Astrocyte of the hippocampus (primary cell): ENCODE results near the gene IPO13.

ENCODE experiments used
- DNase-seq: peaks from one replicate; pipeline ENCODE4 v3.0.0; 2011; ENCODE audit warnings: low read depth, low spot score

IPO13 gene, protein sequence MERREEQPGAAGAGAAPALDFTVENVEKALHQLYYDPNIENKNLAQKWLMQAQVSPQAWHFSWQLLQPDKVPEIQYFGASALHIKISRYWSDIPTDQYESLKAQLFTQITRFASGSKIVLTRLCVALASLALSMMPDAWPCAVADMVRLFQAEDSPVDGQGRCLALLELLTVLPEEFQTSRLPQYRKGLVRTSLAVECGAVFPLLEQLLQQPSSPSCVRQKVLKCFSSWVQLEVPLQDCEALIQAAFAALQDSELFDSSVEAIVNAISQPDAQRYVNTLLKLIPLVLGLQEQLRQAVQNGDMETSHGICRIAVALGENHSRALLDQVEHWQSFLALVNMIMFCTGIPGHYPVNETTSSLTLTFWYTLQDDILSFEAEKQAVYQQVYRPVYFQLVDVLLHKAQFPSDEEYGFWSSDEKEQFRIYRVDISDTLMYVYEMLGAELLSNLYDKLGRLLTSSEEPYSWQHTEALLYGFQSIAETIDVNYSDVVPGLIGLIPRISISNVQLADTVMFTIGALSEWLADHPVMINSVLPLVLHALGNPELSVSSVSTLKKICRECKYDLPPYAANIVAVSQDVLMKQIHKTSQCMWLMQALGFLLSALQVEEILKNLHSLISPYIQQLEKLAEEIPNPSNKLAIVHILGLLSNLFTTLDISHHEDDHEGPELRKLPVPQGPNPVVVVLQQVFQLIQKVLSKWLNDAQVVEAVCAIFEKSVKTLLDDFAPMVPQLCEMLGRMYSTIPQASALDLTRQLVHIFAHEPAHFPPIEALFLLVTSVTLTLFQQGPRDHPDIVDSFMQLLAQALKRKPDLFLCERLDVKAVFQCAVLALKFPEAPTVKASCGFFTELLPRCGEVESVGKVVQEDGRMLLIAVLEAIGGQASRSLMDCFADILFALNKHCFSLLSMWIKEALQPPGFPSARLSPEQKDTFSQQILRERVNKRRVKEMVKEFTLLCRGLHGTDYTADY

GRCh38 chr1:43946236-43947060 is at the start of gene IPO13:
Gene IPO13, plus strand, starts transcription at chr1:43946950. Its CDS starts 651 bp downstream, at chr1:43947601.
- DNase-seq = peak; percentile 98

DNA sequence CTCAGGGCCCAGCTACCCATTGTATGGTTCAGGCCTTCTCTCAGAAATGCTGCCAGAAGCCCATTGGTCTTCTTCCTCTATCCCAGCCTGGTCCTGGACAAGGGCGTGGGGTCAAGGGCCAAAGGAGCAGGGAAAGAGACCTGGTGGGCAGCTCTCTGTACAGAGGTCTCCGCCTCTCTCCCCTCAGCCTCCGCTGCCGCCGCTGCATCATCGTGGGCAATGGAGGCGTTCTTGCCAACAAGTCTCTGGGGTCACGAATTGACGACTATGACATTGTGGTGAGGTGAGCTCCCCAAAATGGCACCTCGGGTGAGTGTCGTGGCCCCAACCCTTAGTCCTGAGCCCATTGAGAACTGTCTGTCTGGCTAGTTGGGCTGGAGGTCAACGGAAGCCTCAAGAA is 47.8 kb upstream of the IPO13 start:
- DNase-seq = no peak

DNA sequence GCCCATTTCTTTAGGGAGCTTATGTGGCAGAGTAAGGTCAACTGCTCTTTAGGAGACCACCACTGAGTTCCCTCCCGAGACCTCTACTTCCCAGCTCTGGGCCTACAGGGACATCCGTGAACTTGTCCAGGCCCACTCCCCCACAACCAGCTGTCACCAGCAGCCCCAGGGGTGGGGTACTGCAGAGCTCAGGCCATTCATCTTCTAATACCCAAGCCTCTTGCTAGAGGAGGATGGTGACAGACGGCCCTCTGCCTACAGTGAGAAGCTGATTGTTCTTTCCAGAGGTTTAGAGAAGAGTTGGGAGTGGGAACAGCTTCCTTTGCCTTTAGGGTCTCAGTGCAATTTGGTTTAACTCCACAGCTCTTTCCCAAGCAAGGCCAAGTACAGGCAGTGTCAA is 46.4 kb upstream of the IPO13 start:
- no peak for DNase-seq

DNA sequence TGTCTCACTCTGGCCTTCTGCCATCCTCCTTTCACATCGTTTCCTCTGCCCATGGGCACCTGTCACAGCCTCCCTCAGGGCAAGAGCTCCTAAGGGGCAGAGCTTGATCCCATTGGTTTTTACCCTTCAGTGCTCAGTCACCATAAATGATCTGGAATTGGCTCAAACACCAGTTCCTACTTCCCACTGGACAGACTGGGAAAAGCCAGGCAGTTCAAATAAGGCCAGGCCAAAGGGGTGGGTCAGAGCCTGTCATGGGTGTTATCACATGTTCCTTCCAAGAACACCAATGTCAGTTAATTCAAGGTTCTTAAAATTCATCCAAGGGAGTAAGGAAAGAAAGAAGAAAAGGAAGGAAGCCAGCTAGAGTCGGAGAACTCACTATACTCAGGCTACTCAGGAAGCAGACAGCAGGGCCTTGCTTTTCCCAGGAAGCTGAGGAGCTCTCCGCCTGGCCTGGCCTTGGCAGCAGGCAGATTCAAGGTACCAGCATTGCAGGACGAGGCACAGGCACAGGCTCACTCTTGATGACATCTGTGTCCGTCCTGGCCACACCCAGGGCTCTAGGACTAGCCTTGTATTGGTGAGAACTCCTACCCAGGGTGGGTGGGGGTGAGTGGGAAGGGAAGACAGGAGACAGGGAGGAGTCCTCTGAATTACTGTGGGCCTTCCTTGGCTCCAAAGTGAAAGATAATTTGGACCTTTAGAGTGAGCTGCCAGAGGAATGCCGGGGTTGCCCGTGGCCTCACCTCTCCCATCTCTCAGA is 45.4 kb upstream of the IPO13 start:
- no peak for DNase-seq

GRCh38 chr1:43902058-43902831 is 44.5 kb upstream of the IPO13 start:
- DNase-seq = no peak

GRCh38 chr1:43904660-43905551 is 41.8 kb upstream of the IPO13 start:
- DNase-seq = no peak

DNA sequence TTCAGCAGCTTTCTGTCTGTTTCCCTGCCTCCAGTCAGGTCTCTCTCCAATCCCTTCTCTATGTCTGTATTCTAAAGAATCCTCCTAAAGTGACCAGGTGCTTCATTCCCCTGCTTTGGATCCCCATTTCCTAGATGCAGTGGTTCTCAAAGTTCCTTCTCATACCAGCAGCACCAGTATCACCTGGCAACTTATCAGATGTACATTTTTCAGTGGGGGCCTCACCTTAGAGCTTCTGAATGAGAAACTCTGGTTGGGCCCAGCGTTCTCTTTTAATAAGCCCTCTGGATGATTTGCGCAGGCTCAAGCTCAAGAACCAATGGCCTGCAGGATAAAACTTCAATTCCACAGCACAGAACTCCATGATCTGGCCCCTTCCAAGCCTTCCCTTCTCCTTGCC is 38.5 kb upstream of the IPO13 start:
- no peak for DNase-seq

DNA sequence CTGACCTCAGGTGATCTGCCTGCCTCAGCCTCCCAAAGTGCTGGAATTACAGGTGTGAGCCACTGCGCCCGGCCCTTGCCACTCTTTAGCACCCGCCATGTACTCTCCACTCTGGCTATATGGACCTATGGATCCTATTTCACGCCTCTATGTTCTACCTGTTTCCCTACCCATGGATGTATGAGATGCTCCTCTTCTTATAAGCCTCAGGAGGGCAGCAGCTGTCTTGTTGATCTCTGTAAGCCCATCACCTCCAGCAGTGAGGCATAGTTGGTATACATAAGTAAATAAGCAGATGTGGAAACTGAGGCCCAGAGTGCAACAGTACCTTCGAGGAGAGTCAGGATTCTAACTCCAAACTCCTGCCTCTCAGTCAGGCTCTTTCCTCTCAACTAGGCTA is 37.9 kb upstream of the IPO13 start:
- DNase-seq = no peak

DNA sequence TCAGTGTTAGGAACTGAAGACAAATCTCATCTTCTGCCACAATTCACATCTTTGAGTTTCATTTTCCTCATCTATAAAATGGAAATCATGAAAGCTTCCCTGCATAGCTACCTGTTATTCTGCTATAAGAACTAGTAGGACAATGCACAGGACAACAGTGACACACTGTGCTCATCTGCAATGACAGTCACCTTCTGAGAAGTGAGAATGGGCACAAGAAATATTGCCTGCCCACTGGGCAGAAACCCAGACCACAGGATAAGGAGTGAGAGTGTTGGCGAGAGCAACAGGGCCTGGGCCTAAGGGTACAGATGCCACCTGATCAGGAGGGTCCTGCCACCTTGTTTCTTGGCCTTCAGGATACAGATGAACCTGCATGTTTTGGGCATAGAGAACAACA is 36.4 kb upstream of the IPO13 start:
- DNase-seq = no peak

GRCh38 chr1:43912607-43913006 is 34.1 kb upstream of the IPO13 start:
- DNase-seq = peak; percentile 77

DNA sequence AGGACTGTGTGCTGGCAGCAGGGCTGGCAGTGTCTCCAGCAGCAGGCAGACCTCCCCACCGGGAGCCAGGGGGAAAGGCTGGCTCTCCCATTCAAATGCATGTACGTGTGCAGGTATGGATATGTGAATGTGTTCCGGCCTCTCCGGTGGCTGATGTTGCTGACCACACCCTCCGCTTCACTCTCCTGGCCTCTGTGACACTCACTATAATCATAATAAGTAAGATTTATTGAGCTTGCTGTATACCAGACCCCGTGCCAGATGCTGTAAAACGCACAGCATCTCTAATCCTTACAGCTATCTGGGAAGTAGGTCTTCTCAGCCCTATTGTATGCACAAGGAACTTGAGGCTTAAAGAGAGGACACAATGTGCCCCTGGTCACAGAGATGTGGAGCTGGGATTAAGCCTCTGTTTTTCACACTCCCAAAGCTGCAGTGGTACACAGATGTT is 33.7 kb upstream of the IPO13 start:
- DNase-seq = no peak

DNA sequence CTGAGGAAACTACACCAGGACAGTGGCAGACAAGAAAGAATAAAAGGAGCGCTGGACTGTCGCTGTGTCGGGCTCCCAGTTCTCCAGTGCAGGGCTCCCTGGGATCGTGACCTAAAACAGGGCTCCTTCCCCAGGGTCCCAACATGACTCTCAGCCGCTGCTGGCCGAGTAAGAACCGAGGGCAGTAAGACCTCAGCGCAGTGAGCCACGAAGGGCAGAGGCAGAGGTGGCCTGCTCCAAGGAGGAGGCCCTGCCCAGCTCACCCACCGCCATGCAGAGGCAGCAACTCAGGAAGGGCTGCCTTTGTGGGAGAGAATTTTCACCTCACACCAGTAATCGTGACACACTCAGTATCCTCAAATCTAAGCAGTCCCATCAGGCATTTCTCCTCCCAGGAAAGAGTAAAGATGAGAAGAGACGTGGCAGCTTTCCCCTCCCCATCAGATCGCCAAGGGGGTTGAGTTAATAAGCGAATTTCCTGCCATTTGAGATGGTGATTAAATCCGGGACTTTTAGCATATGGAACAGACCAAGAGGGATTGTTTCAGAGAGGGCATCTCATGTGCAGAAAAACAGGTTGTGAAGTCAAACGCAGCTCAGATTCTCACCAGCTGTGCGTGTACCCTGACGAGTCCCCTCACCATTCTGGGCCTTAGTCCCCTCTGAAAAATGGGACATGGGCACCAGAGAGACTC is 32.9 kb upstream of the IPO13 start:
- no peak for DNase-seq

DNA sequence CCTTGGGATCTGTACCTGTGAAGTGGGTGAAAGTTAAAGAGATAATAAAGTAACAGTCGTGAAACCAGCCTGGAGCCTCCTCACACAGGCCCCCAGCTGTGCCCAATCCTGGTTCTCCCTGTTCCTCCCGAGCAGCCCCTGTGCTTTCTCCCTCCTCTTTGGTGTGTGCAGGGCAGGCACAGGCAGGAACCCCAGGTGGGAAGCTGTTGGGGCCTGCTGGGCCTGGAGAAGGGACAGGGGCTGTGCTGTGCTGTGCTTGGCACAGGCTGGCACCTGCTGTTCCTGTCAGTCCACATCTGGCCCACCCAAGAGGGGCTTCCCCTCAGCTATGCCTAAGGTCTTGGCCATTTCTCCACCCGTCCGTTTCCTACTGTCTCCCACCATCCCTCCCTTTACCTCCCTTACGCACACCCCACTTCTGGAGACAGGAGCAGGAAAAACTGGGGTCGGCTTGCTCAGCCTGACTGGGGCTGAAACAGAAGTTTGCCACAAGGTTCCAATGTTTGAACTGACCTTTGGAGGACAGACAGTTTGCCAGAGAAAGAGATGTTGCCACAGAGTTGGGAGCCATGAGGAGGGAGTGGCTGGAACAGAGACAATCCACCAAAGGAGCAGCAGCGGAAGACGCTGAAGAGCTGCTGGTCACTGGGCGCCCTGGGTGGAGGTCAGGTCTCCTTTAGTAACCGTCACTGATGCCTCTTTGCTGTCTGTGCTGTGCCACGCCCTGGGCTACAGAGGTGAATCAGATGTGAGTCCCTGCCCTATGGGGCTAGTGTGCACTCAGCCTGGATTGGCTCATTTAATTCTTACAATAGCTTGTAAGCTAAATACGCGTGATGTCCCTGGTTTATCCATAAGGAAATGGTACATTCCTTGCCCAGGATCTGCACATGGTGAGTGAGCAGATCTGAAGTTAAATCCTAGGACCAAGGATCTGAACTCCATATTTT is 31.9 kb upstream of the IPO13 start:
- no peak for DNase-seq

DNA sequence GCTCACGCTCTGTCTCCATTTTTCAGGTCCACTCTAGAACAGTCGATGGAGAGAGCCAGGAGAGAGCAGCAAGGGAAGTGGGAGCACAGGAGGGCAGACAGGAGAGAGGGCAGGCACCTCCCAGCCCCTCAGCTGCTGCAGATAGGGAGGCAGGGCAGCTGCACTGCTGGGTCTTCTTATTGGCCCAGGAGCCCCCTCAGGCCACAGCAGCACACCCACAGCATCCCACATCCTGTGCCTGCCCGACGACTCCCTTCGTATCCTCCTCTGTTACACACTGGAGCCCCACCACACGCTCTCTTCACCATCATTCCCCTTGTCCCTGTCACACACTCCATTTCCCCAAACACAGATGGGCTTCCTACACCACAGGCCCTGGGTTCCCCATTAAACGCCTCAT is 26.8 kb upstream of the IPO13 start:
- no peak for DNase-seq

DNA sequence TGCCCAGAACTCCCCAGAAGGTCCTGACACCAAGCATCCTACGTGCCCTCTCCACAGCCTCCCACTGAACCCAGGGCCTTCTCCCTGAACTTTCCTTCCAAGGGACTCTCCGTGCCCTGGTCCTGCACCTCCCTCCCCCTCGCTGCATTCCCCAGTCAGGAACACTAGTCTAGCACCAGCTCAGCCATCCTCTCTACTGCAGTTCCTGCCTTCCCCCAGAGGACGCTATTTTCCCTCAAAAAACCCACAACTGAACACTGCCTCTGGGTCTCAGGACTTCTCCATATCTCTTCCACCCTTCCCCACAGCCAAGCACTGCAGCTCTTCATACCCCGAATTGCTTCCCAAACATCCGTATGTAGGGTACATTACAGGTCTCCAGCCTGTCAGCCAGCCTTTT is 25.7 kb upstream of the IPO13 start:
- DNase-seq = no peak

- no peak for DNase-seq
Measured at GRCh38 chr1:43924516-43924915, 22.2 kb upstream of the IPO13 start.

DNA sequence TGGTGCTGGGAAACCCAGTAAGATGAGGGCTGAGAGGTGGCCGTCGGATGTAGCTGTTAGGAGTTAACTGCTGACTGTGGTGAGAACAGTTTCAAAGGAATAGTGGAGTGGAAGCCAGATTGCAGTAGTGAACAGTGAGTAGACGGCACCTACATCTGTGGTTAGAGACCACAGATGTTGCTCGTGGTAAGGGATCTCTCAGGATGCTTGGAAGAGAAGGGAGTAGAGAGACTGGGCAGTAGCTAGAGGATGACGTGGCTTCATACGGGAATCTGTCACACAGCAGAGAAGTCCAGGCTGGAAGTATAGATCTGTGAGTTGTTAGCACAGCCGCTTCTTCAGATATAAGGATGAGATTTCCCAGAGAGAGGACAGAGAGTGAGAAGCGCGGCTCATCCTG is 20.9 kb upstream of the IPO13 start:
- no peak for DNase-seq
